HUES48 (cell line): Measurements from ENCODE around the gene CFAP57.

Experiments used
- H3K27ac ChIP-seq: one replicate; pipeline ENCODE4 v1.7.0; 2013; ENCODE audit warnings: low read depth, low read length, inconsistent platforms
- H3K27me3 ChIP-seq: 2 replicates; pipeline ENCODE4 v1.6.1; 2013; ENCODE audit warnings: mild to moderate bottlenecking, low read length; ENCODE audit not compliant: control insufficient read depth, insufficient read depth
- H3K36me3 ChIP-seq: 2 replicates; pipeline ENCODE4 v1.6.1; 2013; ENCODE audit warnings: low read length; ENCODE audit not compliant: control insufficient read depth, insufficient read depth
- H3K4me1 ChIP-seq: 2 replicates; pipeline ENCODE4 v1.6.1; 2013; ENCODE audit warnings: mild to moderate bottlenecking, low read length; ENCODE audit not compliant: control insufficient read depth, insufficient read depth
- H3K4me3 ChIP-seq: 2 replicates; pipeline ENCODE4 v1.5.1; 2013; ENCODE audit warnings: mild to moderate bottlenecking, low read depth, low read length
- H3K9ac ChIP-seq: 2 replicates; pipeline ENCODE4 v1.6.1; 2013; ENCODE audit warnings: mild to moderate bottlenecking, low read depth, low read length, moderate library complexity
- H3K9me3 ChIP-seq: 2 replicates; pipeline ENCODE4 v1.6.1; 2013; ENCODE audit warnings: low read length; ENCODE audit not compliant: control insufficient read depth, insufficient read depth

The CFAP57 gene

GRCh38 chr1:43238991-43239469, 66.9 kb downstream of the CFAP57 start:
- Histone ChIP-seq H3K4me3 (no peak overlapping the region), H3K27ac (no peak overlapping the region), H3K4me1 (no peaks in the 10 kb centered on the region), H3K9me3 (peaks cover 4% of the 10 kb centered on the region), H3K36me3 (no peaks in the 10 kb centered on the region), H3K27me3 (no peaks in the 10 kb centered on the region), H3K9ac (no peak overlapping the region)

- Histone ChIP-seq H3K36me3 (no peaks in the 10 kb centered on the region), H3K9ac (no peak overlapping the region), H3K4me1 (no peaks in the 10 kb centered on the region), H3K27me3 (no peaks in the 10 kb centered on the region), H3K27ac (no peak overlapping the region), H3K4me3 (no peak overlapping the region), H3K9me3 (peaks cover 5% of the 10 kb centered on the region)
These were observed 67.4 kb downstream of the CFAP57 start for GRCh38 chr1:43239484-43239883.

- Histone ChIP-seq H3K9ac (no peak overlapping the region), H3K36me3 (no peaks in the 10 kb centered on the region), H3K9me3 (peaks cover 15% of the 10 kb centered on the region), H3K27ac (no peak overlapping the region), H3K4me1 (no peaks in the 10 kb centered on the region), H3K4me3 (no peak overlapping the region), H3K27me3 (no peaks in the 10 kb centered on the region)
These were observed 69.3 kb downstream of the CFAP57 start for GRCh38 chr1:43241413-43241836.

- Histone ChIP-seq H3K27me3 (no peaks in the 10 kb centered on the region), H3K4me3 (no peak overlapping the region), H3K36me3 (no peaks in the 10 kb centered on the region), H3K9me3 (peaks cover 27% of the 10 kb centered on the region), H3K4me1 (no peaks in the 10 kb centered on the region), H3K9ac (no peak overlapping the region), H3K27ac (no peak overlapping the region)
These were observed 71.2 kb downstream of the CFAP57 start for GRCh38 chr1:43243299-43243698.

GRCh38 chr1:43246466-43247213, 74.5 kb downstream of the CFAP57 start:
- Histone ChIP-seq H3K9me3 (peaks cover 30% of the 10 kb centered on the region), H3K27ac (no peak overlapping the region), H3K4me1 (no peaks in the 10 kb centered on the region), H3K27me3 (no peaks in the 10 kb centered on the region), H3K9ac (no peak overlapping the region), H3K36me3 (no peaks in the 10 kb centered on the region), H3K4me3 (no peak overlapping the region)

- no peak overlapping the region for H3K9ac ChIP-seq
- H3K36me3 ChIP-seq: no peaks in the 10 kb centered on the region
- H3K4me3 ChIP-seq: no peak overlapping the region
- H3K27me3 ChIP-seq: no peaks in the 10 kb centered on the region
- no peak overlapping the region for H3K27ac ChIP-seq
- peaks cover 34% of the 10 kb centered on the region for H3K9me3 ChIP-seq
- no peaks in the 10 kb centered on the region for H3K4me1 ChIP-seq
These were observed 75.3 kb downstream of the CFAP57 start for GRCh38 chr1:43247256-43247921.

GRCh38 chr1:43250351-43250761, 78.2 kb downstream of the CFAP57 start:
- H3K36me3 ChIP-seq: no peaks in the 10 kb centered on the region
- no peak overlapping the region for H3K4me3 ChIP-seq
- H3K9me3 ChIP-seq: peaks cover 28% of the 10 kb centered on the region
- H3K9ac ChIP-seq: no peak overlapping the region
- no peak overlapping the region for H3K27ac ChIP-seq
- no peaks in the 10 kb centered on the region for H3K27me3 ChIP-seq
- H3K4me1 ChIP-seq: no peaks in the 10 kb centered on the region

GRCh38 chr1:43251024-43251423, 78.9 kb downstream of the CFAP57 start:
- Histone ChIP-seq H3K4me1 (no peaks in the 10 kb centered on the region), H3K27me3 (no peaks in the 10 kb centered on the region), H3K9ac (no peak overlapping the region), H3K9me3 (peaks cover 23% of the 10 kb centered on the region), H3K36me3 (no peaks in the 10 kb centered on the region), H3K27ac (no peak overlapping the region), H3K4me3 (no peak overlapping the region)

GRCh38 chr1:43252225-43252624, 80.1 kb downstream of the CFAP57 start:
- Histone ChIP-seq H3K27me3 (no peaks in the 10 kb centered on the region), H3K27ac (no peak overlapping the region), H3K9ac (no peak overlapping the region), H3K36me3 (no peaks in the 10 kb centered on the region), H3K9me3 (peaks cover 11% of the 10 kb centered on the region), H3K4me3 (no peak overlapping the region), H3K4me1 (no peaks in the 10 kb centered on the region)

- H3K9ac ChIP-seq: no peak overlapping the region
- no peaks in the 10 kb centered on the region for H3K27me3 ChIP-seq
- no peaks in the 10 kb centered on the region for H3K4me1 ChIP-seq
- no peak overlapping the region for H3K4me3 ChIP-seq
- peaks cover 10% of the 10 kb centered on the region for H3K9me3 ChIP-seq
- no peaks in the 10 kb centered on the region for H3K36me3 ChIP-seq
- H3K27ac ChIP-seq: no peak overlapping the region
These were observed 81.0 kb downstream of the CFAP57 start for GRCh38 chr1:43253173-43253572.

GRCh38 chr1:43253876-43254275, 81.7 kb downstream of the CFAP57 start:
- Histone ChIP-seq H3K36me3 (no peaks in the 10 kb centered on the region), H3K4me1 (no peaks in the 10 kb centered on the region), H3K27me3 (no peaks in the 10 kb centered on the region), H3K27ac (no peak overlapping the region), H3K9ac (no peak overlapping the region), H3K4me3 (no peak overlapping the region), H3K9me3 (peaks cover 16% of the 10 kb centered on the region)
